HG03575 (cell line): ENCODE measurements around the gene TPCN1.

ENCODE experiments used
- ATAC-seq: cut with Tn5 transposase; IDR thresholded peaks from one replicate; pipeline ENCODE4 v1.9.1; 2021; ENCODE audit not compliant: unreplicated experiment, insufficient number of reproducible peaks, low FRiP score; ENCODE audit errors: extremely low read depth

The TPCN1 gene

DNA sequence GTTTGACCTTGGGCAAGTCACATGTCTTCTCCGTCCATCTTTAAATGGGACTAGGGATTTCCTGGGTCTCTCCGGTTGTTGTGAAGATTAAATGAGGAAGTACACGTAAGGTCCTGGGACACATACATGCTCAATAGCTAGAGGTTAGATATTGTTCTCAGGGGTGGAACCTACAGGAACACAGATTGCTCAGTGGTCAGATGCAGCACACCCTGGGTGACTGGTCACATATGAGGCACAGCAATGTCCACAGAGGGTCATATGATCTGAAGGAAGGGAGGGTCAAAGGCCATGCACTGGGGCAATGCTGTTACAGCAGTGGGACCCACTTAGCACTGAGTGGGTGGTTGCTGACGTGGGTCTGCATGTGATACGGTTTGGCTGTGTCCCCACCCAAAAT, 125.1 kb downstream of the TPCN1 start:
- ATAC-seq = no peak

DNA sequence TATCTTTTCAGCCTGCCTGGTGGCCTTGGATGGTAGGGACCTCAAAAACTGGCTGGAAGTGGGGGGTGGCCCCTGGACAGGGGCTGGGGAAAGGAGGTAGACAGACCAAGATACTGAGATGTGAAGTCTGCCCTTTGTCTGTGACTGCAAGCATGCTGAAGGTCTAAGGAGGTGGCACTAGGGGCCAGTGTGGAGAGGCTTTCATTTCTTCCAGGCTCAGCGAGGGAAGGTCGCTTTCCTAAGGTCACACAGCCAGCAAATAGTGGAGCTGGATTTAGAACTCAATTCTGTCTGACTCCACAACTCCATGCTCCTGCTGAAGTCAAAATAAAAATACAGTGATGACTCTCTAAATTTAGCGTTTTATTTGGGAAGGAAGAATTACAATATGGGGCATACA, 125.8 kb downstream of the TPCN1 start:
- no peak for ATAC-seq

DNA sequence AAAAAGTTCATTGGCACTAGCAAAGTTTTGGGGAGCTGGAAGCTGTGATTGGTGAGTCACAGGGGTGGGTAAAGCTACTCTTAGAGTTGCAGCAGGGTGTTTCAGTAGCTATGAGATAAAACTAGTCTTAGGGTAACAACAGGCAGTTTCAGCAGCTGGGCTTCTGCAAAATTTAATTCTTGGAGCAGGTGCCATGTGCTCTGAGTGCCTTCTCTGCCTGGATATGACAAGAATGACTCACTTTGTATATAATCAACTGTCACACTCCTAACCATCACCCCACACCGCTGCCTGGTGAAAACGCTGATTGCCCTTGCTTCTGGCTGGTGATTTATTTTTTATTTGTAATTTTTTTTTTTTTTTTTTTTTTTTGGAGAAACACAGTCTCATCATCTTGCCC, 126.6 kb downstream of the TPCN1 start:
- no peak for ATAC-seq
